H1 (cell line): ENCODE measurements around the gene GRIP2. TPM values are rescaled to one million over a fixed set of nuclear protein-coding genes. Genes with fewer than 3 reads are reported as not detected.
A peak's percentile ranks its signal among the peaks of the same experiment; 100 is the strongest.

Experiments used
- CTCF ChIA-PET: fragments of 300-600 bp; sonication (Branson Sonifier 250); formaldehyde crosslinking; loops from one replicate; lab custom pipeline; 2021; ENCODE audit not compliant: partially characterized antibody; lab: Charles Lee
- POLR2A ChIA-PET: fragments of 300-600 bp; sonication (Branson Sonifier 250); formaldehyde crosslinking; loops from one replicate; lab custom pipeline; 2021; ENCODE audit warnings: inconsistent platforms; ENCODE audit not compliant: partially characterized antibody; lab: Charles Lee
- DNase-seq, 2 experiments: peaks; one replicate each; pipeline versions ENCODE4 v3.0.0 to v3.0.0-alpha.2; 2010 to 2022; ENCODE audit warnings: low spot score in 2 of 2, low read depth in 1 of 2, mixed read lengths in 1 of 2
- FAIRE-seq: peaks from 2 replicates; lab custom pipeline; 2011; peaks lifted over from hg19 to GRCh38; lab: Jason Lieb, UNC
- H2AFZ ChIP-seq: 2 replicates; pipeline ENCODE4 v1.8.1; 2012; ENCODE audit warnings: low read length, inconsistent platforms
- H2AK5ac ChIP-seq: 2 replicates; pipeline ENCODE4 v1.6.1; 2013; ENCODE audit warnings: low read depth, low read length
- H2BK120ac ChIP-seq: replicated peaks from 2 replicates; pipeline ENCODE3; 2013; ENCODE audit warnings: low read depth, low read length, inconsistent platforms
- H2BK12ac ChIP-seq: 2 replicates; pipeline ENCODE4 v1.6.1; 2013; ENCODE audit warnings: low read depth, low read length
- H2BK15ac ChIP-seq: 2 replicates; pipeline ENCODE4 v1.6.1; 2013; ENCODE audit warnings: low read length
- H2BK20ac ChIP-seq: 2 replicates; pipeline ENCODE4 v1.6.1; 2013; ENCODE audit warnings: low read length
- H2BK5ac ChIP-seq: 2 replicates; pipeline ENCODE4 v1.6.1; 2013; ENCODE audit warnings: low read depth, low read length
- H3K14ac ChIP-seq: 2 replicates; pipeline ENCODE4 v1.6.1; 2013; ENCODE audit warnings: inconsistent platforms; ENCODE audit not compliant: insufficient read length
- H3K18ac ChIP-seq: 2 replicates; pipeline ENCODE4 v1.6.1; 2013; ENCODE audit warnings: low read length; ENCODE audit errors: extremely low read depth
- H3K23ac ChIP-seq: 2 replicates; pipeline ENCODE4 v1.6.1; 2013; ENCODE audit warnings: inconsistent platforms; ENCODE audit not compliant: insufficient read length
- H3K23me2 ChIP-seq: 2 replicates; pipeline ENCODE4 v1.6.1; 2013; ENCODE audit warnings: low read depth, low read length
- H3K27ac ChIP-seq: 2 replicates; pipeline ENCODE4 v1.6.1; 2011; ENCODE audit warnings: low read depth, low read length, inconsistent platforms
- H3K27me3 ChIP-seq, 4 experiments: replicated peaks in 1 of 4; 1 replicate in 1 of 4; 2 replicates in 3 of 4; pipeline versions ENCODE4 v1.6.1 to v1.8.1; 2011 to 2013; ENCODE audit warnings: low read length in 3 of 4, mild to moderate bottlenecking in 3 of 4, inconsistent platforms in 2 of 4, mixed read lengths in 2 of 4, moderate library complexity in 1 of 4; ENCODE audit not compliant: control insufficient read depth in 3 of 4, insufficient read depth in 3 of 4; ENCODE audit errors: extremely low read depth in 1 of 4
- H3K36me3 ChIP-seq, 4 experiments: 2 replicates each; pipeline versions ENCODE4 v1.6.1 to v1.8.1; 2011 to 2013; ENCODE audit warnings: mild to moderate bottlenecking in 4 of 4, low read length in 3 of 4, moderate library complexity in 2 of 4, control low read depth in 1 of 4, inconsistent platforms in 1 of 4; ENCODE audit not compliant: insufficient read depth in 4 of 4, control insufficient read depth in 2 of 4
- H3K4ac ChIP-seq: replicated peaks from 2 replicates; pipeline ENCODE3; 2013; ENCODE audit warnings: low read length, low read depth, mixed read lengths, inconsistent platforms; ENCODE audit not compliant: insufficient read length
- H3K4me1 ChIP-seq, 4 experiments: replicated peaks in 1 of 4; 1 replicate in 1 of 4; 2 replicates in 3 of 4; pipeline versions ENCODE4 v1.6.1 to v1.8.1; 2011 to 2013; ENCODE audit warnings: low read length in 3 of 4, inconsistent platforms in 2 of 4, mixed read lengths in 1 of 4; ENCODE audit not compliant: insufficient read depth in 4 of 4, control insufficient read depth in 3 of 4
- H3K4me2 ChIP-seq, 2 experiments: 2 replicates each; pipeline versions ENCODE4 v1.6.1 to v1.8.1; 2011 to 2013; ENCODE audit warnings: low read depth in 2 of 2, low read length in 2 of 2, control low read depth in 1 of 2, inconsistent platforms in 1 of 2, mild to moderate bottlenecking in 1 of 2; ENCODE audit not compliant: insufficient read depth in 1 of 2
- H3K4me3 ChIP-seq, 4 experiments: fragments of 200-600, 300-600 bp in 1 of 4; sonication (generic), shearing (Covaris generic), sonication (Bioruptor Twin) in 1 of 4; 2 replicates each; pipeline versions ENCODE4 v1.5.1 to v1.8.1; 2011 to 2016; ENCODE audit warnings: low read length in 4 of 4, low read depth in 3 of 4, control low read depth in 2 of 4, inconsistent platforms in 2 of 4, mild to moderate bottlenecking in 2 of 4, mixed read lengths in 1 of 4, moderate library complexity in 1 of 4; ENCODE audit not compliant: insufficient read depth in 2 of 4; ENCODE audit errors: extremely low read depth in 1 of 4
- H3K56ac ChIP-seq: replicated peaks from 2 replicates; pipeline ENCODE3; 2013; ENCODE audit warnings: low read depth, mild to moderate bottlenecking, mixed read lengths, low read length, inconsistent platforms; ENCODE audit not compliant: insufficient read length
- H3K79me1 ChIP-seq: 2 replicates; pipeline ENCODE4 v1.6.1; 2013; ENCODE audit warnings: low read depth, low read length, control low read depth
- H3K79me2 ChIP-seq, 2 experiments: 2 replicates each; pipeline versions ENCODE4 v1.6.1 to v1.8.1; 2012 to 2013; ENCODE audit warnings: low read length in 2 of 2, mild to moderate bottlenecking in 2 of 2, inconsistent platforms in 1 of 2; ENCODE audit not compliant: insufficient read depth in 2 of 2, control insufficient read depth in 1 of 2
- H3K9ac ChIP-seq, 4 experiments: replicated peaks in 1 of 4; 1 replicate in 1 of 4; 2 replicates in 3 of 4; pipeline versions ENCODE4 v1.6.1 to v1.8.1; 2011 to 2013; ENCODE audit warnings: low read depth in 3 of 4, low read length in 3 of 4, control low read depth in 2 of 4, mild to moderate bottlenecking in 2 of 4, moderate library complexity in 2 of 4, inconsistent platforms in 1 of 4; ENCODE audit errors: extremely low read depth in 1 of 4
- H3K9me3 ChIP-seq, 2 experiments: 2 replicates each; pipeline versions ENCODE4 v1.6.1 to v1.8.1; 2012 to 2013; ENCODE audit warnings: mild to moderate bottlenecking in 2 of 2, moderate library complexity in 2 of 2, control low read depth in 1 of 2, inconsistent platforms in 1 of 2, low read depth in 1 of 2, low read length in 1 of 2, mixed read lengths in 1 of 2; ENCODE audit not compliant: insufficient read depth in 2 of 2
- H4K20me1 ChIP-seq, 2 experiments: replicated peaks in 1 of 2; 2 replicates each; pipeline versions ENCODE3 to v1.8.1; 2011 to 2013; ENCODE audit warnings: inconsistent platforms in 2 of 2, low read length in 2 of 2, mild to moderate bottlenecking in 1 of 2; ENCODE audit not compliant: insufficient read depth in 2 of 2, control insufficient read depth in 1 of 2
- H4K5ac ChIP-seq: 2 replicates; pipeline ENCODE4 v1.6.1; 2013; ENCODE audit warnings: low read length, low read depth, mixed read lengths, inconsistent platforms; ENCODE audit not compliant: insufficient read length
- H4K8ac ChIP-seq: 2 replicates; pipeline ENCODE4 v1.8.0; 2013; ENCODE audit warnings: mild to moderate bottlenecking, moderate library complexity, low read length, inconsistent platforms; ENCODE audit not compliant: insufficient read depth; ENCODE audit errors: extremely low read depth
- H4K91ac ChIP-seq: replicated peaks from 2 replicates; pipeline ENCODE3; 2013; ENCODE audit warnings: low read length, mixed read lengths, inconsistent platforms; ENCODE audit not compliant: insufficient read length
- CREB1 ChIP-seq: IDR thresholded peaks from 2 replicates; pipeline ENCODE4 v1.6.1; 2012; ENCODE audit warnings: inconsistent platforms
- TEAD4 ChIP-seq: IDR thresholded peaks from 2 replicates; pipeline ENCODE4 v1.6.1; 2012; ENCODE audit warnings: low read depth, low read length, inconsistent platforms, mixed read lengths
- WGBS, 2 experiments: shearing (Covaris generic) in 1 of 2; methylation state at CpG; one replicate each; pipeline versions ENCODE4 v1.1.6 to v1.1.7; 2013 to 2015; ENCODE audit warnings: low lambda C conversion rate in 2 of 2, mixed read lengths in 2 of 2, inconsistent platforms in 1 of 2, low coverage in 1 of 2, missing lambda C conversion rate in 1 of 2; ENCODE audit not compliant: insufficient replicate concordance in 2 of 2, insufficient coverage in 1 of 2, insufficient read length in 1 of 2; ENCODE audit errors: extremely low coverage in 1 of 2, missing lambda C conversion rate in 1 of 2; 5-methylcytosine and 5-hydroxymethylcytosine counted together
- polyA plus RNA-seq, 7 experiments: library from polyadenylated mRNA; depleted of rRNA in 3 of 7; stranded (reverse) in 5 of 7; unstranded in 2 of 7; fragments of >200 nt in 5 of 7; fragments of 200-250 nt in 2 of 7; gene quantifications; 1 replicate in 5 of 7; 2 replicates in 1 of 7; 4 replicates in 1 of 7; pipeline versions ENCODE4 v1.2.1 to v1.2.3, GENCODE V29; 2011 to 2013; ENCODE audit warnings: missing spikeins in 2 of 7, mixed read lengths in 2 of 7
- total RNA-seq: library from RNA; stranded (reverse); fragmentation: NEBNext Ultra II Directional; extraction: Animal tissue kit (Norgen Biotek cat#: 25700); gene quantifications from 2 replicates; pipeline ENCODE4 v1.2.1, GENCODE V29; 2021

GRIP2 gene
- total and polyA plus RNA-seq, 2 of the 8 experiments (the other 6 are each of a cell fraction or from before 2014, with no cell fraction given) = 2.5 to 6.4 TPM

- Histone ChIP-seq H2BK120ac (no peak overlapping the region), H3K14ac (no peak overlapping the region), H4K91ac (no peak overlapping the region), H3K4ac (peak overlapping the region; percentile 81)
- TF ChIP-seq TEAD4 = no peak
- no peak for TF ChIP-seq CREB1
- TF ChIP-seq, all 59 proteins: peak for 0
- Histone ChIP-seq H3K23me2 (no peaks in the 10 kb centered on the region), H3K4me1 (peaks cover 0 to 8% (median 5%) of the 10 kb centered on the region in 4 experiments; a peak in 4 of 7 replicates), H4K8ac (no peak overlapping the region), H3K4me2 (no peak overlapping the region; a peak in 1 of 4 replicates), H3K27ac (no peak overlapping the region), H3K9ac (no peak overlapping the region), H2BK5ac (peak overlapping the region; percentile 49; the same call in 1 of the 2 replicates), H3K23ac (no peak overlapping the region), H2BK15ac (peak overlapping the region; percentile 72; the same call in 1 of the 2 replicates), H2BK20ac (no peak overlapping the region), H3K56ac (no peak overlapping the region), H3K79me2 (no peaks in the 10 kb centered on the region), H3K4me3 (no peak overlapping the region), H3K27me3 (no peaks in the 10 kb centered on the region), H4K5ac (no peak overlapping the region), H3K18ac (peak overlapping the region; percentile 14; the same call in 1 of the 2 replicates), H3K79me1 (no peaks in the 10 kb centered on the region), H2BK12ac (peak overlapping the region; percentile 60; the same call in 1 of the 2 replicates), H2AFZ (no peak overlapping the region), H3K9me3 (no peaks in the 10 kb centered on the region), H2AK5ac (no peak overlapping the region; the same call in 1 of the 2 replicates), H3K36me3 (no peaks in the 10 kb centered on the region), H4K20me1 (no peaks in the 10 kb centered on the region)
- POLR2A ChIA-PET = interaction anchor here (0.6 to 1.7 kb wide), 2 partner anchors 19 to 39 kb away, joined by 3 to 7 read pairs; no protein-coding TSS in a partner anchor
- DNase-seq (no peak), FAIRE-seq (no peak)
- CTCF ChIA-PET = interaction anchor here (0.6 to 11.6 kb wide), 35 partner anchors 9 to 418 kb away, joined by 3 to 280 read pairs (median 5); partner anchors contain the start of gene GRIP2
- WGBS, 2 experiments = 91% methylated on average over 10 of the region's 10 CpGs; no CpG with 5 or more reads in 1 of the 2 experiments
These were observed 30.4 kb downstream of the GRIP2 start for GRCh38 chr3:14509796-14510100.
